ENCODE results near the gene YKT6.

DNA sequence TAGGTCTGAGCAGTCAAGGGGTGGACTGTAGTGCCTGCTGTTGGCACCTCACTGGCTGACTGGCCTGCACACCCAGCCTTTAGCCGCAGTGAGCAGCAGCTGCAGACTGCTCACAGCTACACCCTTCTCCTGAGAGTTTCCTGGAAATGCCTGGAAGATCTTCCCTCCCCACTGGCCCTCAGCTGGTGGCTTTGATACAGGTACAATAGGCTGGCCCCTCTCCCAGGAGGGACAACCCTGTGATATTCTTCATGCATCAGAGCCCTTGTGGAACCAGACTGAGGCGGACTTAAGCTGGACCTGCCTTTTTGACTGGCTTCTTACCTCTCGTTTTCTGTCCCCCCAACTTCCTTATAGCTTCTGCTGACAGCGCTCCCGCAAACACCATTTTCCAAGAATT lies 18.0 kb upstream of the YKT6 start:
- TF ChIP-seq EZH2 (optimal IDR thresholded peaks at IDR 0.05; ENCODE audit: low read depth, low read length) (no peak), CTCF (IDR thresholded peaks at IDR 0.05; ENCODE audit: low read length) (no peak)

Measured in MM.1S (cell line).